Measurements from ENCODE around the gene KDM5D. TPM values are rescaled to one million over a fixed set of nuclear protein-coding genes. Genes with fewer than 3 reads are reported as not detected.

The KDM5D gene
- total RNA-seq (2014; rRNA removed; shearing (Covaris generic)) = 14.3 and 27.1 TPM in 2 replicates

GRCh38 chrY:19744381-19745378 is at the start of gene KDM5D:
Gene KDM5D, minus strand, starts transcription at chrY:19744726. Its CDS starts 192 bp downstream, at chrY:19744534.
- DNase-seq (ENCODE audit: low spot score) = peak; percentile 87

GRCh38 chrY:19768375-19768774 is 23.8 kb upstream of the KDM5D start:
- in situ Hi-C loops (cut with HindIII; ENCODE audit: low sequenced_read_pairs) = no loop called here
- no peak for DNase-seq (ENCODE audit: low spot score)

More at GRCh38 chrY:19744381-19745378, at the start of gene KDM5D:
- in situ Hi-C loops (cut with HindIII; ENCODE audit: low sequenced_read_pairs) = no loop called here

- no peak for DNase-seq (ENCODE audit: low spot score)
- in situ Hi-C loops (cut with HindIII; ENCODE audit: low sequenced_read_pairs) = no loop called here
Measured at GRCh38 chrY:19743331-19743730, 1.2 kb downstream of the KDM5D start.

GRCh38 chrY:19742153-19742552 is 2.4 kb downstream of the KDM5D start:
- DNase-seq (ENCODE audit: low spot score) = no peak
- in situ Hi-C loops (cut with HindIII; ENCODE audit: low sequenced_read_pairs) = no loop called here

GRCh38 chrY:19734425-19734824 is 10.1 kb downstream of the KDM5D start:
- in situ Hi-C loops (cut with HindIII; ENCODE audit: low sequenced_read_pairs) = no loop called here
- DNase-seq (ENCODE audit: low spot score) = no peak

- in situ Hi-C loops (cut with HindIII; ENCODE audit: low sequenced_read_pairs) = no loop called here
- no peak for DNase-seq (ENCODE audit: low spot score)
Measured at GRCh38 chrY:19717950-19718349, 26.6 kb downstream of the KDM5D start.

- in situ Hi-C loops (cut with HindIII; ENCODE audit: low sequenced_read_pairs) = no loop called here
- no peak for DNase-seq (ENCODE audit: low spot score)
Measured at GRCh38 chrY:19717146-19717545, 27.4 kb downstream of the KDM5D start.

GRCh38 chrY:19715226-19715625 is 29.3 kb downstream of the KDM5D start:
- DNase-seq (ENCODE audit: low spot score) = no peak
- in situ Hi-C loops (cut with HindIII; ENCODE audit: low sequenced_read_pairs) = no loop called here

GRCh38 chrY:19713430-19713829 is 31.1 kb downstream of the KDM5D start:
- no peak for DNase-seq (ENCODE audit: low spot score)
- in situ Hi-C loops (cut with HindIII; ENCODE audit: low sequenced_read_pairs) = no loop called here

GRCh38 chrY:19706273-19706672 is 38.3 kb downstream of the KDM5D start:
- in situ Hi-C loops (cut with HindIII; ENCODE audit: low sequenced_read_pairs) = no loop called here

GRCh38 chrY:19698495-19698894 is 46.0 kb downstream of the KDM5D start:
- DNase-seq (ENCODE audit: low spot score) = no peak
- in situ Hi-C loops (cut with HindIII; ENCODE audit: low sequenced_read_pairs) = no loop called here

More at GRCh38 chrY:19706273-19706672, 38.3 kb downstream of the KDM5D start:
- DNase-seq (ENCODE audit: low spot score) = no peak

- DNase-seq (ENCODE audit: low spot score) = no peak
- in situ Hi-C loops (cut with HindIII; ENCODE audit: low sequenced_read_pairs) = no loop called here
Measured at GRCh38 chrY:19680821-19681220, 63.7 kb downstream of the KDM5D start.
